GM12878 (cell line): ENCODE measurements around the gene ANKRD33B. TPM values are rescaled to one million over a fixed set of nuclear protein-coding genes. Genes with fewer than 3 reads are reported as not detected.

Experiments used
- ATAC-seq: fragments of 200-7000 bp; cut with Tn5 transposase; 3 replicates; pipeline ENCODE4 v1.9.1; 2020; ENCODE audit warnings: mild to moderate bottlenecking, moderate library complexity
- BruUV-seq: library from RNA; stranded (reverse); fragments of 400-500 nt; replicated peaks from 2 replicates; lab custom pipeline; 2021; lab: Mats Ljungman, UMichigan
- CTCF ChIA-PET: fragments of 300-600 bp; sonication (Branson Sonifier 250); formaldehyde crosslinking; extraction: SDS; loops from one replicate; lab custom pipeline; 2021; ENCODE audit warnings: inconsistent platforms; lab: Yijun Ruan, JAX
- POLR2A ChIA-PET: fragments of 350-600 bp; formaldehyde crosslinking; extraction: SDS; loops from one replicate; lab custom pipeline; 2021; ENCODE audit warnings: inconsistent platforms; lab: Charles Lee
- RAD21 ChIA-PET: fragments of 300-600 bp; sonication (Branson Sonifier 250); formaldehyde crosslinking; loops from one replicate; lab custom pipeline; 2023; ENCODE audit warnings: antibody characterized with exemption; ENCODE audit not compliant: unreplicated experiment; lab: Charles Lee
- SMC1A ChIA-PET: fragments of 300-600 bp; sonication (Branson Sonifier 250); formaldehyde crosslinking; loops from one replicate; lab custom pipeline; 2023; ENCODE audit not compliant: unreplicated experiment, uncharacterized antibody; lab: Charles Lee
- DNase-seq: peaks from one replicate; pipeline ENCODE4 v3.0.0-alpha.2; 2011; ENCODE audit warnings: low read depth, low spot score
- FAIRE-seq: peaks from 3 replicates; lab custom pipeline; 2011; peaks lifted over from hg19 to GRCh38; lab: Jason Lieb, UNC
- H2AFZ ChIP-seq: 2 replicates; pipeline ENCODE4 v1.6.0; 2011; ENCODE audit warnings: low read depth, low read length, control low read depth; ENCODE audit not compliant: control insufficient read depth
- H3K27ac ChIP-seq: 2 replicates; pipeline ENCODE4 v1.5.1; 2011; ENCODE audit warnings: control low read depth; ENCODE audit not compliant: control insufficient read depth, insufficient read depth
- H3K27me3 ChIP-seq, 2 experiments: replicated peaks in 1 of 2; 2 replicates each; pipeline versions ENCODE4 v1.6.0 to v1.6.1; 2011; ENCODE audit warnings: low read length in 1 of 2; ENCODE audit not compliant: control insufficient read depth in 2 of 2, insufficient read depth in 2 of 2
- H3K36me3 ChIP-seq, 2 experiments: 2 replicates each; pipeline ENCODE4 v1.5.1; 2011; ENCODE audit warnings: low read length in 1 of 2; ENCODE audit not compliant: control insufficient read depth in 2 of 2, insufficient read depth in 2 of 2
- H3K4me1 ChIP-seq: 2 replicates; pipeline ENCODE4 v1.6.1; 2011; ENCODE audit warnings: mild to moderate bottlenecking, low read length, moderate library complexity, mixed read lengths; ENCODE audit not compliant: control insufficient read depth, insufficient read depth
- H3K4me2 ChIP-seq: 2 replicates; pipeline ENCODE4 v1.6.0; 2011; ENCODE audit warnings: control low read depth; ENCODE audit not compliant: control insufficient read depth, insufficient read depth
- H3K4me3 ChIP-seq: fragments of 200-600 bp; sonication (generic); 2 replicates; pipeline ENCODE4 v1.5.1; 2016
- H3K79me2 ChIP-seq: 2 replicates; pipeline ENCODE4 v1.6.0; 2011; ENCODE audit warnings: low read length; ENCODE audit not compliant: control insufficient read depth, insufficient read depth
- H3K9ac ChIP-seq: 2 replicates; pipeline ENCODE4 v1.8.0; 2011; ENCODE audit warnings: low read length, control low read depth, mixed read lengths; ENCODE audit not compliant: control insufficient read depth, insufficient read depth
- H3K9me3 ChIP-seq: replicated peaks from 3 replicates; pipeline ENCODE4 v1.5.1; 2011; ENCODE audit warnings: mild to moderate bottlenecking, low read length; ENCODE audit not compliant: control insufficient read depth, insufficient read depth
- H4K20me1 ChIP-seq: 2 replicates; pipeline ENCODE4 v1.6.0; 2011; ENCODE audit not compliant: control insufficient read depth, insufficient read depth
- IRF5 ChIP-seq: fragments of 450-650 bp; IDR thresholded peaks from 2 replicates; pipeline ENCODE4 v1.6.1; 2017; ENCODE audit warnings: borderline replicate concordance
- MYB ChIP-seq: fragments of 150-350 bp; IDR thresholded peaks from 2 replicates; pipeline ENCODE4 v1.6.1; 2014; ENCODE audit warnings: mild to moderate bottlenecking, low read depth, low read length, borderline replicate concordance
- NFIC ChIP-seq: IDR thresholded peaks from 2 replicates; pipeline ENCODE4 v1.6.1; 2012; ENCODE audit warnings: low read depth, mild to moderate bottlenecking, inconsistent platforms, low read length, moderate library complexity
- PAX8 ChIP-seq: fragments of 450-650 bp; IDR thresholded peaks from 2 replicates; pipeline ENCODE4 v1.6.1; 2017; ENCODE audit warnings: mild to moderate bottlenecking, moderate library complexity
- POLR2A ChIP-seq: IDR thresholded peaks from 2 replicates; pipeline ENCODE4 v1.6.1; 2011; ENCODE audit warnings: low read depth, mild to moderate bottlenecking, low read length
- ZBTB11 ChIP-seq: fragments of 450-650 bp; formaldehyde crosslinking; IDR thresholded peaks from 2 replicates; pipeline ENCODE4 v1.5.0; 2022; ENCODE audit warnings: mild to moderate bottlenecking, missing genetic modification characterization
- WGBS: methylation state at CpG from one replicate; pipeline ENCODE4 v1.1.6; 2016; ENCODE audit warnings: low lambda C conversion rate; ENCODE audit not compliant: insufficient replicate concordance, insufficient coverage; ENCODE audit errors: missing lambda C conversion rate; 5-methylcytosine and 5-hydroxymethylcytosine counted together
- in situ Hi-C: fragments of 300-500 bp; cut with MboI; formaldehyde crosslinking; loops from 9 replicates; pipeline ENCODE4 v1.14.3; 2018; ENCODE audit warnings: mixed read lengths
- intact Hi-C: fragments of 100-400 bp; cut with micrococcal nuclease; formaldehyde crosslinking; loops from one replicate; pipeline ENCODE4 v1.14.2; 2022; ENCODE audit not compliant: unreplicated experiment
- polyA plus RNA-seq, 11 experiments: library from polyadenylated mRNA; depleted of rRNA in 4 of 11; unstranded in 6 of 11; stranded (reverse) in 5 of 11; fragments of >200 nt; fragmentation: Nextera tagmentation in 4 of 11; fragmentation: Illumina TruSeq in 1 of 11; extraction: Ambion mirVana in 4 of 11; extraction: Trizol in 1 of 11; gene quantifications; 1 replicate in 1 of 11; 2 replicates in 10 of 11; pipeline versions ENCODE4 v1.2.1 to v1.2.3, GENCODE V29; 2011 to 2016; ENCODE audit warnings: inconsistent platforms in 2 of 11, missing spikeins in 2 of 11, low read depth in 1 of 11
- total RNA-seq, 4 experiments: library from RNA; depleted of rRNA in 3 of 4; stranded (reverse); fragments of >200 nt in 3 of 4; fragmentation: Illumina TruSeq in 1 of 4; extraction: Trizol in 1 of 4; gene quantifications; 2 replicates each; pipeline versions ENCODE4 v1.2.1 to v1.2.3, GENCODE V29; 2013 to 2021
- TF ChIP-seq, protein P1 (sequence below): IDR thresholded peaks from 2 replicates; pipeline ENCODE4 v1.6.1; 2012; ENCODE audit warnings: low read length, inconsistent platforms

Gene ANKRD33B
- total and polyA plus RNA-seq, 10 of the 15 experiments (the other 5 are each of a cell fraction or from before 2014, with no cell fraction given): 4.9 to 61.6 (median 15.6) TPM

- ChIA-PET RAD21 (no interaction called here), SMC1A (interaction anchor here (0.7 to 1.0 kb wide), 2 partner anchors 10 to 11 kb away, joined by 3 to 4 read pairs; no protein-coding TSS in a partner anchor), CTCF (no interaction called here), POLR2A (no interaction called here)
- Histone ChIP-seq H3K79me2 (no peaks in the 10 kb centered on the region), H3K4me1 (no peaks in the 10 kb centered on the region), H3K9me3 (no peaks in the 10 kb centered on the region; the same call in 2 of the 3 replicates), H3K36me3 (peaks cover 4 to 11% of the 10 kb centered on the region in 2 experiments; a peak in 3 of 4 replicates), H3K27ac (no peak overlapping the region), H3K9ac (no peak overlapping the region), H4K20me1 (no peaks in the 10 kb centered on the region), H3K27me3 (no peaks in the 10 kb centered on the region), H3K4me3 (no peak overlapping the region), H3K4me2 (no peak overlapping the region), H2AFZ (no peak overlapping the region)
- no peak for DNase-seq
- no TSS peak for BruUV-seq
- intact Hi-C loops (no loop called here), in situ Hi-C loops (no loop called here)
- 40% methylated on average over 6 of the region's 6 CpGs for WGBS
- peak; percentile 44 for ATAC-seq
- FAIRE-seq: no peak
- TF ChIP-seq NFIC (no peak), IRF5 (no peak), ZBTB11 (no peak), PAX8 (no peak), MYB (no peak), POLR2A (no peak)
- TF ChIP-seq, protein P1, sequence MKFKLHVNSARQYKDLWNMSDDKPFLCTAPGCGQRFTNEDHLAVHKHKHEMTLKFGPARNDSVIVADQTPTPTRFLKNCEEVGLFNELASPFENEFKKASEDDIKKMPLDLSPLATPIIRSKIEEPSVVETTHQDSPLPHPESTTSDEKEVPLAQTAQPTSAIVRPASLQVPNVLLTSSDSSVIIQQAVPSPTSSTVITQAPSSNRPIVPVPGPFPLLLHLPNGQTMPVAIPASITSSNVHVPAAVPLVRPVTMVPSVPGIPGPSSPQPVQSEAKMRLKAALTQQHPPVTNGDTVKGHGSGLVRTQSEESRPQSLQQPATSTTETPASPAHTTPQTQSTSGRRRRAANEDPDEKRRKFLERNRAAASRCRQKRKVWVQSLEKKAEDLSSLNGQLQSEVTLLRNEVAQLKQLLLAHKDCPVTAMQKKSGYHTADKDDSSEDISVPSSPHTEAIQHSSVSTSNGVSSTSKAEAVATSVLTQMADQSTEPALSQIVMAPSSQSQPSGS: no peak
Measured at GRCh38 chr5:10674582-10674981, 110.7 kb downstream of the ANKRD33B start.
